Activated CD8-positive, alpha-beta T cell treated with anti-CD3 and anti-CD28 coated beads, Interleukin-2, amount 10 ng/mL, durations not matched to agents 7 days and 5 days (primary cell): ENCODE measurements around the gene CYBA. TPM values are rescaled to one million over a fixed set of nuclear protein-coding genes. Genes with fewer than 3 reads are reported as not detected.
A peak's percentile ranks its signal among the peaks of the same experiment; 100 is the strongest.

Source experiments
- ATAC-seq: fragments of 150-1000 bp; cut with Tn5 transposase; one replicate; pipeline ENCODE4 v1.10.0; 2021; ENCODE audit warnings: moderate library complexity
- CTCF ChIA-PET: fragments of 350-600 bp; sonication (Branson Sonifier 250); formaldehyde crosslinking; loops from one replicate; lab custom pipeline; 2021; ENCODE audit warnings: antibody characterized with exemption; lab: Charles Lee
- POLR2A ChIA-PET: fragments of 350-600 bp; sonication (Branson Sonifier 250); formaldehyde crosslinking; loops from one replicate; lab custom pipeline; 2021; ENCODE audit warnings: antibody characterized with exemption; lab: Charles Lee
- DNase-seq: peaks from one replicate; pipeline ENCODE4 v3.0.0-alpha.2; 2020
- H3K27ac Mint-ChIP-seq: one replicate; pipeline ENCODE4 v1.8.0; 2021; ENCODE audit warnings: mild to moderate bottlenecking, mixed read lengths
- H3K27me3 Mint-ChIP-seq: one replicate; pipeline ENCODE4 v1.8.0; 2021; ENCODE audit warnings: low read depth, mixed read lengths
- H3K36me3 Mint-ChIP-seq: one replicate; pipeline ENCODE4 v1.8.0; 2021; ENCODE audit warnings: low read depth, mixed read lengths
- H3K4me1 Mint-ChIP-seq: one replicate; pipeline ENCODE4 v1.8.0; 2021; ENCODE audit warnings: low read depth, mixed read lengths
- H3K4me3 Mint-ChIP-seq: one replicate; pipeline ENCODE4 v1.8.0; 2021; ENCODE audit warnings: mild to moderate bottlenecking, mixed read lengths
- H3K9me3 Mint-ChIP-seq: one replicate; pipeline ENCODE4 v1.8.0; 2022; ENCODE audit warnings: mixed read lengths; ENCODE audit not compliant: insufficient read depth
- total RNA-seq, 2 experiments: library from RNA; stranded (reverse); gene quantifications; one replicate each; pipeline ENCODE4 v1.2.3, GENCODE V29; 2021

CYBA gene
- total RNA-seq: 100 to 1,000 TPM; 568 to 599 TPM

DNA sequence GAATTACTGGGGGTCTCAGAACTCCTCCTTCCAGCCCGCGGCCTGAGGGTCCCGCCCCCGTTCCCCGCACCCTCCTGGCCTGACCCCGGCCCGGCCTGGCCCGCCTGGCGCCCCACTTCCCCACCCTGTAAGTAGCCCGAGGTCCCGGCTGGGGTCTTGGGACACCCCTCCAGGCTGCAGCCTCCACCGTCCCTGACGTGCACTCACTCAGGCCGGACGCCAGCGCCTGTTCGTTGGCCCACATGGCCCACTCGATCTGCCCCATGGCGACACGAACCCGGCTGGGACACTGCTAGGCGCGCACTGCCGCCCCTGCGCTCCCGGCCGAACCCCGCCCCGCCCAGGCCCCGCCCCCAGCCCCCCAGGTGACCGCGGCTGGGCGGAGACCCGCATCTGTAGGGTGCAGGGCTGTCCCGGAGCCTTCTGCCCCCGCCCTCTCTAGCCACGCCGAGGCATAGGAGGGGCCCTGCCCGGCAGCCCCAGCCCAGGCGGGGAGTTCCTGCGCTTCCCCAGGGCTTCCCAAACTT is at the start of gene CYBA:
Gene CYBA (minus strand): TSS at position 305 of the 527 bp plus-strand sequence. CDS start 40 bp downstream, at position 265.
- ATAC-seq (peak; percentile 93), DNase-seq (peak; percentile 93)
- ChIA-PET CTCF (no interaction called here), POLR2A (interaction anchor here (1.0 to 3.0 kb wide), 3 partner anchors 31 to 51 kb away, joined by 3 to 26 read pairs (median 5); no protein-coding TSS in a partner anchor)
- peaks cover 26% of the 10 kb centered on the region for H3K4me1 Mint-ChIP-seq
- H3K4me3 Mint-ChIP-seq: peak within 1 kb of the TSS; percentile 93
- H3K9me3 Mint-ChIP-seq: no peaks in the 10 kb centered on the region
- no peaks in the 10 kb centered on the region for H3K27me3 Mint-ChIP-seq
- H3K27ac Mint-ChIP-seq: peak within 1 kb of the TSS; percentile 94
- peaks cover 16% of the 10 kb centered on the region for H3K36me3 Mint-ChIP-seq

DNA sequence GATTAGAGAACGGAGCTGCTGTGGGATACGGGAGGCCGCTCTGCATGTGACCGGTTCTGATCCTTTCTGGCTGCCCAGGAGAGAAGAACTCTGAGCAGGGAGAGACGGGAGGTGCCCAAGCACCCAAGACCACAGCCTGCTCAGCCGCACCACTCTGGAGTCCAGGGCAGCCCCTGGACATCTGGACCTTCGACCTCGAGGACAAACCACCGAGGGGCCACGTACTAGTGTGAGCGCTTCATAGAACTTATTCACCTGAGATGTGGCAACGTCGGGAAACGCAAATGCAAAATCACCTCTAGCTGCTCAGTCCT is 49.4 kb upstream of the CYBA start:
- peaks cover 62% of the 10 kb centered on the region for H3K4me1 Mint-ChIP-seq
- no peaks in the 10 kb centered on the region for H3K27me3 Mint-ChIP-seq
- peak overlapping the region; percentile 99 for H3K4me3 Mint-ChIP-seq
- H3K36me3 Mint-ChIP-seq: peaks cover 61% of the 10 kb centered on the region
- DNase-seq (no peak), ATAC-seq (no peak)
- no peaks in the 10 kb centered on the region for H3K9me3 Mint-ChIP-seq
- peak overlapping the region; percentile 100 for H3K27ac Mint-ChIP-seq
- ChIA-PET CTCF (interaction anchor here (0.8 to 4.2 kb wide), 7 partner anchors 8 to 112 kb away, joined by 3 to 28 read pairs (median 3); no protein-coding TSS in a partner anchor), POLR2A (interaction anchor here (0.9 to 5.9 kb wide), 7 partner anchors 8 to 112 kb away, joined by 3 to 38 read pairs (median 8); partner anchors contain the start of genes APRT, CYBA and SNAI3)

DNA sequence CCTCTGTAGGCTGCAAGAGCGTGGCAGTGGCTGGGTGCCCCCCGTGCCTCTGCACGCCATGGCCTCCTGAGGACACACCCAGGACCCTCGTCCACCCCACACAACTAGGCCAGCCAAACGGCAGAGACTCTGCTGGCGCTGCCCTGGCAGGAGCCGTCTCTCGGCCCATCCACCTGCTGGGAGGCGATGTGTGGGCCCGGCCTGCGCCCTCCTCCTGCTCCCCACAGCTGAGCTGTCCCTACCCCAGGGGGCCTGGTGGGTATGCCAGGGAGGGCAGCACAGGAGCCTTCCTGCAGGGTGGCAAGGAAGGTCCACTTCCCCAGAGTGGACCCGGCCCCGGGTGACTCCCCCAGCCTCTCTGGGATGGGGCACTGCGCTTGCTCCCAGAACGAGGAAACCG is 48.3 kb upstream of the CYBA start:
- Mint-ChIP-seq H3K36me3 (peaks cover 61% of the 10 kb centered on the region), H3K4me1 (peaks cover 54% of the 10 kb centered on the region), H3K27me3 (no peaks in the 10 kb centered on the region), H3K9me3 (no peaks in the 10 kb centered on the region), H3K27ac (no peak overlapping the region), H3K4me3 (no peak overlapping the region)
- ChIA-PET CTCF (interaction anchor here (1.3 kb wide), 1 partner anchor 70 kb away, joined by 3 read pairs; no protein-coding TSS in a partner anchor), POLR2A (no interaction called here)
- DNase-seq (no peak), ATAC-seq (no peak)

DNA sequence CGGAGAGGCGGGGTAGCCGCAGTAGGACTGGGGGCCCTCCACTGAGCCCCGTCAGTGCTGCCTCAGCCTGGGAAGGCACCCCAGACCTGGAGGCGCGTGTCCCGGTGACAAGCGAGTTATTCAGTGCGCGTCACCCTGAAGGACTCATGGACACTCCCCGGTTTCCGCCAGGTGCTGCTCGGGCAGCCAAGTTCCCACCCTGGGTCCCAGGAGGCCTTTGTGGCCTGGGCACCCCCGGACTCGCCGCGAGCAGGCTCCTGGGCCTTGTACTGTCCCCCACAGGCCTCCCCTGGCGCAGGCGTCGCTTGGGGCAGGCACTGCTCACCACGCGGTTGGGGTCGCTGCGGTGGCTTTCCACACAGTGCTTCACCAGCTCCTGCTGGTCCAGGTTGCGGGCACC is 47.8 kb upstream of the CYBA start:
- no peaks in the 10 kb centered on the region for H3K27me3 Mint-ChIP-seq
- H3K4me3 Mint-ChIP-seq: no peak overlapping the region
- ChIA-PET POLR2A (no interaction called here), CTCF (interaction anchor here (0.8 to 1.3 kb wide), 3 partner anchors 14 to 79 kb away, joined by 3 to 4 read pairs (median 3); no protein-coding TSS in a partner anchor)
- DNase-seq (no peak), ATAC-seq (no peak)
- peak overlapping the region; percentile 68 for H3K27ac Mint-ChIP-seq
- H3K4me1 Mint-ChIP-seq: peaks cover 52% of the 10 kb centered on the region
- H3K36me3 Mint-ChIP-seq: peaks cover 56% of the 10 kb centered on the region
- H3K9me3 Mint-ChIP-seq: no peaks in the 10 kb centered on the region

DNA sequence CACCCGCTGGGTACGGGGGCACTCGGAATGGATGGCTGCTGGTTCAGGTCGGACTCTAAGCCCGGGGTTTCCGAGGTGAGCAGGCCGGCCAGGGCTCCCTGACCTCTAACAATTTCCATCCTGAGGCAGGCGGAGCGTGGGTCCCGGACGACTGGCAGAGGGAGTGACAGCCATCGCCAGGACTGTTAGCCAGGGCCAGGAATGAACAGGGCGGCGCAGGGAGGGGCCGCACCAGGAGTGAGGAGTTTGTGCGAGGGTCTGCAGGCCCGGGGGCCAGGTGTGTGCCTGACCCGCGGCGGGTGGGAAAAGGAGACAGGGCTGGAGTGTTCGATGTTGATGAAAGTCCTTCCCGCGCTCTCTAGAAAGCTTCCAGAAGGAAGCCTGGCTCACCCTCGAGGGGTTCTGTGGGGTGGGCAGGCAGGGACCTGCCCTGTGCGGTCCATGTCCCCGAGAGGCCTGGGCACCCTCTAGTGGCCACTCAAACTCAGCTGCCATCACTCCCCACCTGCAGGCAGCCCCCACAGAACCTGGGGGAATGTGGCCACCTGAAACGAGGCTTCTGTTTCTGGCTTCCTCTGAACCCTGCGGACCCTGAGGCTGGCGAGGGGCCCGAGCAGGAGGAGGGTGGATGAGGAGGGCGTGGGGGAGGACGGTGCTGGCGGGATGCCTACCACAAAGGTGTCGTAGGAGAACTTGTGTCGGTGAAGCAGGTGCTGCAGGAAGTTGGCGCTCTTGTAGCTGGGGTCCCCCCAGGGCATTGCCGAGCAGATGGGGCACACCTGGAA is 47.2 kb upstream of the CYBA start:
- H3K27me3 Mint-ChIP-seq: no peaks in the 10 kb centered on the region

DNA sequence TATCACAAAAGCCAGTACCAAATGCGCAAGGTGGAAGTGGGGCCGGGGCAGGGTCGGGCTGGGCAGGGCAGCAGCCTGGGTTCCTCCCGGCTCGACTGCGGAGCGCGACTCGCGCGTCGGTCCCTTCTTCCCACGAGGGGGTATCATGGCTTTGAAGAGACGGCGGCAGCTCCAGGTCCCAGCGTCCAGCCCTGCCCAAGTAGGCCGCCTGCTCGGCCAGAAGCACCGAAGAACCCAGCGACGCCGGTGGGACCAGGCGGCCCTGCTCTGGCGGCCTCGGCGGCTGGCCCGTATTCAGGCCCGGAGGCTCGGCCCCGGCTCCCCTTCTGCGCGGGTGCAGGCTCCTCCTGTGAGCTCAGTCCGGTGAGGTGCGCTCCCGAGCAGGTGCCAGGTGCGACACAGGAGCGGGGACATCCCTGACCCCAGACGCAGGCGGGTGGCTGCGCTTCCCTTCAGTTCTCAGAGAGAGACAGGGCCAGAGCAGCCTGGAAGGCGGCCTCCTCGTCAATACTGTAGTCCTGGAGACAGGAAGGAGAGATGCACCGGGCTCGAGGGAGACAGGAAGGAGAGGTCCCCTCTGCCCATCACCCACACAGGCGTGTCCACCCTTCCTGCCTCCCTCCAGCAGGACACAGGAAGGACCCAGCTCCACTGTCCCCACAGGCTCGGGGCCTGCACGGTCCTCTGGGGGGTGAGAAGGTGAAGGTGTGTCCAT is 46.4 kb upstream of the CYBA start:
- CTCF ChIA-PET: interaction anchor here (1.2 kb wide), 1 partner anchor 12 kb away, joined by 4 read pairs; no protein-coding TSS in a partner anchor
- POLR2A ChIA-PET: no interaction called here
- Mint-ChIP-seq H3K4me3 (no peak overlapping the region), H3K27ac (peak overlapping the region; percentile 68), H3K4me1 (peaks cover 55% of the 10 kb centered on the region), H3K9me3 (no peaks in the 10 kb centered on the region), H3K27me3 (no peaks in the 10 kb centered on the region), H3K36me3 (peaks cover 44% of the 10 kb centered on the region)
- ATAC-seq (no peak), DNase-seq (no peak)

More for the DNA sequence above, 47.2 kb upstream of the CYBA start:
- Mint-ChIP-seq H3K36me3 (peaks cover 51% of the 10 kb centered on the region), H3K4me3 (no peak overlapping the region), H3K27ac (peak overlapping the region; percentile 68), H3K4me1 (peaks cover 53% of the 10 kb centered on the region), H3K9me3 (no peaks in the 10 kb centered on the region)
- peak; percentile 49 for DNase-seq
- ChIA-PET CTCF (interaction anchor here (0.8 to 1.3 kb wide), 3 partner anchors 13 to 78 kb away, joined by 3 to 4 read pairs (median 3); no protein-coding TSS in a partner anchor), POLR2A (no interaction called here)
- ATAC-seq: no peak

DNA sequence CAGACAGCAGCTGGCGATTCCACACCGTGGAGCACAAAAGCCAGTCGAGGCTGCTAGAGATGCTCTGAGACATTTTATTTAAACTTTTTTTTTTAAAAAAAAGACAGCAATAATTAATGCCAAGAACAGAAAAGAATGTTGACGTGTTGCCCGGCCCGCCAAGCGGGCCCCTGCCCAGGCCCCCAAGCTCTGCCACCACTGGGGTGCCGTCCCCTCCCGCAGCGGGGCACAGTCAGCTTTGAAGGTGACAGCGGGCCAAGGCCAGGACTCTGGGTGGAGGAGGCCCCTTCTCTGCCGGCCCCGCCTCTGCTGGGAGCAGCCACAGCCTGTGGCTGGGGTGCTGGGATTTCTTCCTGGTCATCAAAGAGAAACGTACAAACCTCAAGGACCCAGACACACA is 45.6 kb upstream of the CYBA start:
- Mint-ChIP-seq H3K27me3 (no peaks in the 10 kb centered on the region), H3K36me3 (peaks cover 37% of the 10 kb centered on the region), H3K4me1 (peaks cover 60% of the 10 kb centered on the region), H3K9me3 (no peaks in the 10 kb centered on the region), H3K4me3 (no peak overlapping the region), H3K27ac (peak overlapping the region; percentile 49)
- POLR2A ChIA-PET: no interaction called here
- CTCF ChIA-PET: no interaction called here
- ATAC-seq: no peak
- DNase-seq: no peak

DNA sequence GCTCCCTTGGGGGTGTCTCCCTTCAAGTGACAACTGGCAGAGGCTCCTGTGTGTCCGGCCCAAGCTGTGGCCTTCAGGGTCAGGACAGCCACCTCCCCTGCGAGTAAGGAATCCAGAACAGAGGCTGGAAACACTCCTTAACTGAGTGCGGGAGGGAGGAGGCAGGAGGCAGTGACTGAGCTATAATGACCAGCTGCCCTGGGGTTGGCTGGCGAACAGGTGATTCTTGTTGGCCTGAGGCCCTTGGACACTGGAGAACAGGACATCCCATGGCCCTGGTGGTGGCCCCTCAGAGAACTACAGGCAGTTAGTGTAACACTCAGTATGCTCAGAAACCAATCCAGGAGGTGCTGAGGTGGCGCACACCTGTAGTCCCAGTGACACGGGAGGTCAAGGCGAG is 44.9 kb upstream of the CYBA start:
- no peak overlapping the region for H3K4me3 Mint-ChIP-seq
- CTCF ChIA-PET: no interaction called here
- DNase-seq: no peak
- peaks cover 64% of the 10 kb centered on the region for H3K4me1 Mint-ChIP-seq
- H3K36me3 Mint-ChIP-seq: peaks cover 32% of the 10 kb centered on the region
- no peaks in the 10 kb centered on the region for H3K9me3 Mint-ChIP-seq
- no peaks in the 10 kb centered on the region for H3K27me3 Mint-ChIP-seq
- ATAC-seq: no peak
- peak overlapping the region; percentile 61 for H3K27ac Mint-ChIP-seq
- POLR2A ChIA-PET: no interaction called here

DNA sequence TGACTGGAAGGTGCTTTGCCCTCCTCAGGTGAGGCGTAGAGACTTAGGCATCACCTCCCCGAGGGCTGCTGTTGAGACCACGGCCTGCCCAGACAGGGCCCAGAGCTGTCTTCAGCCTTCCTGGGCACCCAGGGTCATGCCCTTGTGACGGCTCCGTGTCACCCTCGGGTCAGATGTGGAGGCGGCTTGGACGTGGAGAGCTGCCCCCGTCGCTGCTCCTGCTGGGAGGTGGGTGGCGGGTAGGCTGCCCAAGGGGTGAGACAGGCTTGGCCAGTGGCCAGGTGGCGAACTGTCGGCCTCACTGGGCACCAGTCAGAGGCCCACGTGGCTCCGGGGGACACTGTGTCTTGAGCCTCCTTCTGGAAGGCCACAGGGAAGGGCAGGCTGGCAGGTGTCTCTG is 44.4 kb upstream of the CYBA start:
- H3K4me3 Mint-ChIP-seq: no peak overlapping the region
- peaks cover 64% of the 10 kb centered on the region for H3K4me1 Mint-ChIP-seq
- DNase-seq (no peak), ATAC-seq (no peak)
- ChIA-PET CTCF (interaction anchor here (0.6 kb wide), 1 partner anchor 13 kb away, joined by 3 read pairs; no protein-coding TSS in a partner anchor), POLR2A (no interaction called here)
- no peaks in the 10 kb centered on the region for H3K27me3 Mint-ChIP-seq
- H3K9me3 Mint-ChIP-seq: no peaks in the 10 kb centered on the region
- H3K36me3 Mint-ChIP-seq: peaks cover 27% of the 10 kb centered on the region
- H3K27ac Mint-ChIP-seq: peak overlapping the region; percentile 61

DNA sequence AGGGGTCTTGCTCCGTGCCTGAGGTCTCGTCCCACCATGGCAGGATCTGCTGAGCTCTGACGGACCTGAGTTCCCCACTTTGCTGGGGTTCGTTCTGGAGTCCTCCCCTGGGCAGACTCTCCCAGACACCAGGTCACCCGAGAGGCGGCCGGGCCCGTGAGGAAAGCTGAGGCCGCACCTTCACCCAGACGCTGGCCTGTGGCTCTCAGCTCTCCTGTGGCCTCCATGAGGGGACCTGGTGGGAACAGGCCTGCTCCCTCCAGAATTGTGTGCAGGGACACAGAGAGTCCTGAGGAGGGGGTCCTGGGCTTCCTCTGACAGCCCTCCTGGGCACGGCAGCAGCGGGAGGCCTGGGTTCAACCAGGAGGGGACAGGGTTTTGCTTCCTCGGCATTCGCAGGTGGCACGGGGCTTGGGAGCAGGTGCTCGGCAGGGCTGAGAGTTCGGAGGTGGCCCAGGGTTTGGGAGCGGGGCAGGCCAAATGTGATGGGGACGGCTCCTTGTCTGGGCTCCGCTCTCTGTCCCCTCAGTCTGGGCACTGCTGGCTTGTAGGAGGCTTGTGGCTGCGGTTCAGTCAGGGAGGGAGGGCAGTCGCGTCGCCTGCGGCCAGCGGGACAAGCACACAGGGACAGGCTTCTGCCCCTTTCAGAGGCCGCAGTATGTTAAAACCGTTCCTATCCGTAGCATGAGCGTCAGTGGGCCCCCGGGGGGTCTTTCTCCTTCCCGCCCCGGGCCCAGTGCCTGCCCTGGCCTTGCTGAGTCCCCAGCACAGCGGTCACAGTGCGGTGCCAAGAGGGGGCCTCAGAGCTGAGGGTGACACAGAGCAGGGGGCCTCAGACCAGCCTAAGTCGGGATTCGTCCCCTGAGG is 43.6 kb upstream of the CYBA start:
- Mint-ChIP-seq H3K4me1 (peaks cover 62% of the 10 kb centered on the region), H3K9me3 (no peaks in the 10 kb centered on the region), H3K4me3 (no peak overlapping the region), H3K27ac (peak overlapping the region; percentile 47), H3K27me3 (no peaks in the 10 kb centered on the region), H3K36me3 (peaks cover 20% of the 10 kb centered on the region)
- POLR2A ChIA-PET: no interaction called here
- CTCF ChIA-PET: interaction anchor here (0.6 kb wide), 1 partner anchor 13 kb away, joined by 3 read pairs; no protein-coding TSS in a partner anchor
- no peak for ATAC-seq
- no peak for DNase-seq
